GM18517 (cell line): ENCODE results near the gene ISCA1.

Experiments used
- ATAC-seq: cut with Tn5 transposase; IDR thresholded peaks from one replicate; pipeline ENCODE4 v1.9.1; 2021; ENCODE audit warnings: mild to moderate bottlenecking, moderate library complexity; ENCODE audit not compliant: unreplicated experiment

The ISCA1 gene

DNA sequence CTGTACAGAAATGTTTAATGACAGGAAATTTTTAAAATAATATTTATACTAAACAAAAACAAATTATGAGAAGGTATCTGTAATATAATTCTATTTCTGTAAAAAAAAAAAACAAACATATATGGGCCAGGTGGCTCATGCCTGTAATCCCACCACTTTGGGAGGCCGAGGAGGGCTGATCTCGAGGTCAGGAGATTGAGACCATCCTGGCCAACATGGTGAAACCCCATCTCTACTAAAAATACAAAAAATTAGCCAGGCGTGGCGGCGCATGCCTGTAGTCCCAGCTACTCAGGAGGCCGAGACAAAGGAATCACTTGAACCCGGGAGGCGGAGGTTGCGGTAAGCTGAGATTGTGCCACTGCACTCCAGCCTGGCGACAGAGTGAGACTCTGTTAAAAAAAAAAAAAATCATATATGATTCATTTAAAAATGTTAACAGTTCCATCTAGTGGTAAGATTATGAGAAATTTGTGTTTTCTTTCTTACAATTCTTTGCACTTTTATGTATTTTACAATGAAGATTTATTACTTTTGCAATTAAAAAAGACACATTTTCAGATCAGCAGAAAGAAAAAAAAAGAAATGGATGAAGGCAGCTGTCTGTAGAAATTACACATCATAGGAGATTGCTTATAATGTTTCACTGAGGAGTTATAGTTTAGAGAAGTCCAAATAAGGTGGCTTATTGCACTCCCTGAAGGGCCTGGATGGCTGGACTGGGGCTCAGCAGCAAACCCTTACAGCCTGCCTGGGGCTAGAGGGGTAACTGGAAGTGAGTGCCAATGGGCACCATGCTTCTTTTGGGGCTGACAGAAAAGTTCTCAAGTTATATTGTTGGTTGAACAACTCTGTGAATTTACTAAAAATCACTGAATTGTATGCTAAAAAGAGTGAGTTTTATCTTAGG lies 43.2 kb downstream of the ISCA1 start:
- no peak for ATAC-seq

GRCh38 chr9:86230858-86231257 lies 51.5 kb downstream of the ISCA1 start:
- ATAC-seq, result no peak

- ATAC-seq, result no peak
Observed at GRCh38 chr9:86222667-86223066, 59.7 kb downstream of the ISCA1 start.

DNA sequence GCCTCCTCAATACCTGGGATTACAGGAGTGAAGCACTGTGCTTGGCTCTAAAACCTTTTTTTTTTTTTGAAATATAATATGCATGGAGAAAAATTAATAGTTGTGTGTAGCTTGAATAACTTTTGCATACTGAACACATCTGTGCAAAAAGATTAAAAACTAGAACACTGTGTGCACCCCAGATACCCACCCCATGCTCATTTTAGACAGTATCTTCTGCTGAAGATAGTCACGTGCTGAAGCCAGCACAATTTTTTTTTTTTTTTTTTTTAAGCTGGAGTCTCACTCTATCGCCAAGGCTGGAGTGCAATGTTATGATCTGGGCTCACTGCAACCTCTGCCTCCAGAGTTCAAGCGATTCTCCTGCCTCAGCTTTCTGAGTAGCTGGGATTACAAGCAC lies 62.7 kb downstream of the ISCA1 start:
- ATAC-seq, result no peak

DNA sequence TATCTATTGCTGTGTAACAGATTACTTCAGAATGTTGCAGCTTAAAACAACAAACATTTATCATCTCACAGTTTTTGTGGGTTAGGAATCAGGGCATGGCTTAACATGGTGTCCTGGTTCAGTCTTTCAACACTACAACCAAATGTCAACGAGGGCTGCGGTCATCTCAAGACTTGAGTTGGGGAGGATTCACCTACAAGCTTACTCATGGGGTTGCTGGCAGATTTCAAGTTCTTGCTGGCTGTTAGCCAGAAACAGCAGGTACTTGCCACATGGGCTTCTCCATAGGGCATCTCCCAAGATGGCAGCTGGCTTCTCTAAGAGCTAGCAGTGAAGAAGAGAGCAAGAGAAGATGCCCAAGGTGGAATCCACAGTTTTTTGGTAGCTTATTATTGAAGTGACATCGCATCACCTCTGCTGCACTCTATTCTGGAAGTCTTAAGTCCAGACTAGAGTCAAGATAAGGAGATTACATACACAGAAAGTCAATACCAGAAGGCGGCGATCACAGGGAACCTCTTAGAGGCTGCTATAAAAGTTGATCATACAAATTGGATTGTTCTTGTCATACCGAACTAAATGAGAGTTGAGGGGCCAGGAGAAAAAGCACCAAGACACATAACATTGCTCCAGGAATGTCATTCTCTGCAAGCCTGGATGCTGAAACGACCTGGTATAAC lies 65.1 kb downstream of the ISCA1 start:
- no peak for ATAC-seq
